ENCODE measurements around the gene NTPCR.

The NTPCR gene

DNA sequence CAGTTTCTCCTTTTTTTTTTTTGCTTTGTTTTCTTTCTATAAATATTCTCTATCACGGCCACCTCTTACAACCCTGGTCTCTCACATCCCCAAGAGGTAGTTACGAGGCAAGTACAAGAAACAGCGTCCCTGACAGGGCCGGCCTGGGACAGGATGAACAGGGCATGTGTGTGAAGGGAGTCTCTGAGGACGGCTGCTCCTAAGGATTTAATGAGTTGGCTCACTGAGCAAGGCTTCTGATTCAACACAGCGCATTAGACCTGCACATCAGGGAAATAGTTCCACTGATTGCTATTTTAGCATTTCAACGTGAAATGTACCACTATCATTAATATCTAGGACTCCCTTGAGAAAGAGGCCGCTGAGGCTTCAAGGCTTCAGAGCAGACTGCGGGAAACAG is 54.0 kb downstream of the NTPCR start:
- no peaks in the 10 kb centered on the region for H3K27me3 ChIP-seq
- no peak for TF ChIP-seq Cebpa-rat (IDR thresholded peaks at IDR 0.05)
- H3K9ac ChIP-seq = no peak overlapping the region
- H3K27ac ChIP-seq = no peak overlapping the region
- H3K36me3 ChIP-seq = peaks cover 0 to 24% (median 6%) of the 10 kb centered on the region in 11 experiments; a peak in 11 of 22 replicates
- peaks cover 0 to 7% (median 0%) of the 10 kb centered on the region in 11 experiments; a peak in 2 of 22 replicates for H3K9me3 ChIP-seq (replicated peaks in 1 of 11)
- H4K20me1 ChIP-seq = no peaks in the 10 kb centered on the region
- no peaks in the 10 kb centered on the region for H3K4me1 ChIP-seq
- H3K4me3 ChIP-seq = no peak overlapping the region
- no peak overlapping the region for H3K4me2 ChIP-seq

DNA sequence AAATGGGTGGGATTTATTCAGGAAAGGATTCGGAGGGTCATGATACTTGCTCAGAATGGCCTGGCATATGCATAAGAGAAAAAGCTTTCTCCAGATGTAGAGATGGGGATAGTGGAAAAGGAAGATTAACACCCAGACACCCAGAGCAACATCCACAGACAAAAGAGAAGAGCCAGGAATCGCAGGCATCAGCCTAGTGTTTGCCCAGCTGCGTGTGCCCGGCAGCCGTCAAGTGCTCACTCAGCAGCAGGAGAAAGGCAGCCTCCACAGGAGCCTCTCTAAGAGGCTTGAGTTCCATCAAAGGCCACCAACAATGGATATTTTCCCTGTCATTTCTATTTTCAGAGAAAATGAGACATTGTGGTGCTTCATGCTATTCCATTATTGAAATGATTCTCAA is 54.7 kb downstream of the NTPCR start:
- Histone ChIP-seq H3K9ac (no peak overlapping the region), H3K36me3 (peaks cover 0 to 17% (median 3%) of the 10 kb centered on the region in 11 experiments; a peak in 10 of 22 replicates), H3K4me2 (no peak overlapping the region), H3K4me1 (no peaks in the 10 kb centered on the region), H4K20me1 (no peaks in the 10 kb centered on the region), H3K27ac (no peak overlapping the region), H3K4me3 (no peak overlapping the region), H3K9me3 (replicated peaks in 1 of 11) (peaks cover 0 to 7% (median 0%) of the 10 kb centered on the region in 11 experiments; a peak in 2 of 22 replicates), H3K27me3 (no peaks in the 10 kb centered on the region)
- no peak for TF ChIP-seq Cebpa-rat (IDR thresholded peaks at IDR 0.05)

DNA sequence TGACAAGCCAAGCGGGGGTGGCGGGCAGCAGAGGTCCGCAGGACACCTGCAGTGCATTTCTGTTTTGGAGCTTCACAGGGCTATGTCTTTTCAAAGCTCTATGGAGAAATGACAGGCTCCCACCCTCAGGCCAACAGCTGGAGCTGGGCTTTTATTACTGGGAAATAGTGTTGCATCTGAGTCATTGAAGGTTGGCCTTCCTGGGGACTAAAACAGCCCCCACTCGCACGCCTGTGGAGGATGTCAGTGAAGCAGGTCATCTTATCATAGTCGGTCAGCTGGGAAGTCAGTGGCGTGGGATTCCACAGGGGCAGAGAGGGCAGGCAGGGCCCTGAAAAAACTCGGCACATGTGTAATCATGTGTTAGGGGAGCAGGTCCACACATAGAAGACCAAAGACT is 55.3 kb downstream of the NTPCR start:
- TF ChIP-seq Cebpa-rat (IDR thresholded peaks at IDR 0.05) = no peak
- H3K27me3 ChIP-seq = no peaks in the 10 kb centered on the region
- H3K9ac ChIP-seq = no peak overlapping the region
- H3K4me1 ChIP-seq = no peaks in the 10 kb centered on the region
- H3K36me3 ChIP-seq = peaks cover 0 to 12% (median 0%) of the 10 kb centered on the region in 11 experiments; a peak in 4 of 22 replicates
- H4K20me1 ChIP-seq = no peaks in the 10 kb centered on the region
- no peak overlapping the region for H3K27ac ChIP-seq
- no peak overlapping the region for H3K4me3 ChIP-seq
- peaks cover 0 to 7% (median 0%) of the 10 kb centered on the region in 11 experiments; a peak in 2 of 22 replicates for H3K9me3 ChIP-seq (replicated peaks in 1 of 11)
- H3K4me2 ChIP-seq = no peak overlapping the region

DNA sequence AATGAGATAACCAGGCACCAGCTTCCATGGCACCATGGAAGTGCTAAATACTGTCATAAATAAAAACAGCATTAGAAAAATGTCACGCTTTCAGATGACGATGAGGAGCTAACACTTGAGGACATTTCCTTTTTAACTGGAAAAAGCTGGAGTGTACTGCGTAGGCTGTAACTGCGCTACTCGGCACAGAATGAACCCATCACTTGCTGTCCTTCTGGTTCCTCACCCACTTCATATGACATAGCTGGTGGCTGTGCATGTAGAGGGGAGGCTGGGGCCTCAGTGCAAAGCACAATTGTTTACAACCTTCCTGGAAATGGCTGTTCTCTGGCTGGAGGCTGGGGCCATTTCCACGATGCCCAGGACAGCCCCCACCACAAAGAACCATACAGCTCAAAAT is 55.7 kb downstream of the NTPCR start:
- H3K9ac ChIP-seq = no peak overlapping the region
- no peaks in the 10 kb centered on the region for H4K20me1 ChIP-seq
- H3K4me1 ChIP-seq = no peaks in the 10 kb centered on the region
- no peaks in the 10 kb centered on the region for H3K27me3 ChIP-seq
- no peak overlapping the region for H3K27ac ChIP-seq
- peaks cover 0 to 7% (median 0%) of the 10 kb centered on the region in 11 experiments; a peak in 2 of 22 replicates for H3K9me3 ChIP-seq (replicated peaks in 1 of 11)
- TF ChIP-seq Cebpa-rat (IDR thresholded peaks at IDR 0.05) = no peak
- H3K4me2 ChIP-seq = no peak overlapping the region
- H3K4me3 ChIP-seq = no peak overlapping the region
- H3K36me3 ChIP-seq = 0 out of 22 replicates have a peak, but pooled peaks cover 0 to 8% (median 0%) of the 10 kb centered on the region in 11 experiments

DNA sequence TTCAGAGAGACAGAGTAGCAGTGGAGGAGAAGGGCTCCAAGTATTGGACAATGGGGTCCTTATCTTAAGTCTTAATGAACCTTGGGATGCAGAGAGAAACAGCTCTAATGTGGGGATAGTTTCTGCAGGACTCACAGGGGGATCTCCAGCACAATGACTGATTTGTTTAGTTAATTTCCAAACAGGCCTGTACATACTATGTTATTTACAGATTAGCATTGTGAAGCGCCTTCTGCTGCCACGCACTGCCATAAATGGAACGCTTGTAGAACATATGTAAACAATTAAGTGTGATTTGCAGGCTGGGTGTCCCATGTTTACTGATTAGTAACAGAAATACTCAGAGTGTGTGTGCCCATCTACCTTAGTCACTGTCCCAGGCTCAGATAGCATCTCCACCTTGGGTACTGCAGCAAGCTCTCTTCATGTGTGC is 56.1 kb downstream of the NTPCR start:
- 0 out of 22 replicates have a peak, but pooled peaks cover 0 to 5% (median 0%) of the 10 kb centered on the region in 11 experiments for H3K36me3 ChIP-seq

DNA sequence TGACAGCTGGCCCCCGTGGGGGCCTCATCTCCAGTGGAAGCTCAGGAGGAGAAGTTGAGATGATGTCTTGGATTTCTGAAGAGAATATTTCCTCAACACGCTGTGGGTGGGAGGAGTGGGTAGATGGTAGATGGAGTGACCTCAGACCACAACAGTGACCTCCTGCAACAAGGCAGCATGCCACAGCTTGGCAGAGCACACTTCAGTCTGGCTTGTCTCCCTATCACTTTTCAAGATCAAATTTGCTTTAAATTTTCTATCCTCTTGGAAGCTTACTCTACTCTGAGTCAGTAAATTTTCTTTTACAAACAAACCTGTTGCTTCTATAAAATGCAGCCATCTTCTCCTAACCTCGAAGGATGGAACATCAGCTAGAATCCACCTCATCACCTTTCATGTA is 59.7 kb downstream of the NTPCR start:
- Histone ChIP-seq H3K9ac (no peak overlapping the region), H3K4me2 (no peak overlapping the region), H3K9me3 (replicated peaks in 1 of 11) (no peaks in the 10 kb centered on the region), H3K4me1 (no peaks in the 10 kb centered on the region), H3K27me3 (no peaks in the 10 kb centered on the region), H3K36me3 (peaks cover 0 to 14% (median 0%) of the 10 kb centered on the region in 11 experiments; a peak in 2 of 22 replicates), H4K20me1 (no peaks in the 10 kb centered on the region), H3K4me3 (no peak overlapping the region), H3K27ac (no peak overlapping the region)
- no peak for TF ChIP-seq Cebpa-rat (IDR thresholded peaks at IDR 0.05)

More for the DNA sequence above, 56.1 kb downstream of the NTPCR start:
- H3K9ac ChIP-seq = no peak overlapping the region
- H3K27me3 ChIP-seq = no peaks in the 10 kb centered on the region
- H3K4me3 ChIP-seq = no peak overlapping the region
- H4K20me1 ChIP-seq = no peaks in the 10 kb centered on the region
- H3K4me1 ChIP-seq = no peaks in the 10 kb centered on the region
- no peak overlapping the region for H3K27ac ChIP-seq
- H3K4me2 ChIP-seq = no peak overlapping the region
- TF ChIP-seq Cebpa-rat (IDR thresholded peaks at IDR 0.05) = no peak
- H3K9me3 ChIP-seq (replicated peaks in 1 of 11) = peaks cover 0 to 6% (median 0%) of the 10 kb centered on the region in 11 experiments; a peak in 2 of 22 replicates

DNA sequence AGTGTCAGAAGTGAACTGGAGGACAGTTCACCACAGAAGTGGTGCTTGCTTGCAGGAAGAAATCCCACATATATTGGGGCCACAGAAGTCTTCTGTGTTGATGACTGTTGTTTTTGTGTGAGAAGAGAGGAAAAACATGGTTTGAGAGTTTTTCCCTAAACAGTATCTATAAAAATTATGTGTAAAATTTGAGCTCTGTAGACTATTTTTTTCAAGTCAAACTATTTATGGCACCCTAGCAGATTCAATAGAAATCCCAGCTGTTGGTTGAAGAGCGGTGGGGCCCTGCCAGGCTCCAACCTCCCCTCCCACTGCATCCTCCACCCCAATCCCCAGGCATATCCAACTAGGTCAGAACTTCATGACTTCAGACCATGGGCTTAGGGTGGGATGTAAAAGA is 61.6 kb downstream of the NTPCR start:
- no peaks in the 10 kb centered on the region for H3K9me3 ChIP-seq (replicated peaks in 1 of 11)
- no peak overlapping the region for H3K27ac ChIP-seq
- H3K36me3 ChIP-seq = peaks cover 0 to 14% (median 0%) of the 10 kb centered on the region in 11 experiments; a peak in 2 of 22 replicates
- H3K4me1 ChIP-seq = no peaks in the 10 kb centered on the region
- H3K27me3 ChIP-seq = no peaks in the 10 kb centered on the region
- H3K4me3 ChIP-seq = no peak overlapping the region
- H3K4me2 ChIP-seq = no peak overlapping the region
- no peaks in the 10 kb centered on the region for H4K20me1 ChIP-seq
- no peak for TF ChIP-seq Cebpa-rat (IDR thresholded peaks at IDR 0.05)
- no peak overlapping the region for H3K9ac ChIP-seq

DNA sequence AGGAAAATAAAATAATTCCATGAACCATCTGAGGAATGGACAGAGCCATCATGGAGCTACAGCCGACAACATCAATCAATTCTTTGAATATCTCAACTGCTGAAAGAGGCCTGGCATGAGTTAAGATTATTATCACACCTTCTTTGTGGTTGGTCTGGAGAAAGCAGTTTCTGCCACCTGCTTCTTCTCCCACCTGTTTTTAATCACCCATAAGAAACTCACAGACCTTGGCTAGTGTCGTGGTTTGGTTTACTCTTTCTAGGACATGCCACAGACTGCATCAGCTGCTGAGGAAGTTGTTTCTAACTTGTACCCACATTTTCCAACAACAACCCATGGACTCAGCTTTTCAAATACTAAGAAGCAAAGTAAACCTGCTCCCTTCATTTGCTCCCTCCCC is 65.6 kb downstream of the NTPCR start:
- Histone ChIP-seq H3K4me1 (peaks cover 9 to 21% (median 15%) of the 10 kb centered on the region in 10 experiments), H4K20me1 (no peaks in the 10 kb centered on the region), H3K36me3 (peaks cover 0 to 14% (median 0%) of the 10 kb centered on the region in 11 experiments; a peak in 2 of 22 replicates), H3K27ac (no peak overlapping the region), H3K27me3 (no peaks in the 10 kb centered on the region), H3K9me3 (replicated peaks in 1 of 11) (no peaks in the 10 kb centered on the region), H3K4me3 (no peak overlapping the region), H3K4me2 (no peak overlapping the region), H3K9ac (no peak overlapping the region)
- no peak for TF ChIP-seq Cebpa-rat (IDR thresholded peaks at IDR 0.05)

DNA sequence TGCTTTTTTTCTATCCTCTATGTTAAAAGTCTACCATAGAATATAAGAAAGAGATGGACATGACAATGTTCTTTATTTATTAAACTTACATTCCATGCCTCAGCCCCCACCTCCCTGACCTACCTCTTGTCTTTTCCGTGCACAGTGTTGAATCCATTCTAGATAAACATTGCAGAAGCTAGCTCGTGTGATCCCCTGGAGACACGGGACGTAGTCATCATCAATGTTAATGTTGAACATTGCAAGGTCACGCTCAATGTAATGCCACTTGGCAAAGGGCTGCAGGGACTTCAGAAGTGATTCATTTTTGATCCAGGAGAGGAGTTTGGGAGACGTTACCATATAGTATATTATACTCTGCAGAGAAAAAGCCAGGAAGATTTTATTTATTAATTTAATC is 66.4 kb downstream of the NTPCR start:
- Histone ChIP-seq H4K20me1 (no peaks in the 10 kb centered on the region), H3K4me3 (no peak overlapping the region), H3K4me1 (peaks cover 10 to 27% (median 19%) of the 10 kb centered on the region in 10 experiments), H3K27me3 (no peaks in the 10 kb centered on the region), H3K9ac (no peak overlapping the region), H3K27ac (no peak overlapping the region), H3K4me2 (no peak overlapping the region), H3K36me3 (peaks cover 0 to 14% (median 0%) of the 10 kb centered on the region in 11 experiments; a peak in 2 of 22 replicates), H3K9me3 (replicated peaks in 1 of 11) (no peaks in the 10 kb centered on the region)
- no peak for TF ChIP-seq Cebpa-rat (IDR thresholded peaks at IDR 0.05)

DNA sequence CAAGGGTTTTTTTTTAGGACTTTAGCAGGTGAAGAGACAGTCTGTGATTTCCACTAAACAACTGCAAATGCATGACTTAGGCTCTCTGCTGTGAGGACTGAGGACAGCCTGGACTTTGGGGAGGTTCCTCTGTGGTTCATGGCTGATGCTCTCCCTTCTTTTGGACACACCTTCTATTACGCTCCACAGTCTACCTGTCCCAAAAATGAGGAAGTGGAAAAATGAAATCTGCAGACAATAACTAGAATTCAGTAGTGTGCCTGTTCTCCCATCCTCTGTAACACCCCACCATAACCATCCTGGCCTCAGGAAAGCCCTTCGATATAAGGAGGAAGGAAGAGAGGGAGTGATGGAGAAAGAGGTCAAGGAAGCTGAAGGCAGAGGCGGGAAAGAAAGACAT is 68.7 kb downstream of the NTPCR start:
- peaks cover 0 to 7% (median 0%) of the 10 kb centered on the region in 11 experiments; a peak in 2 of 22 replicates for H3K36me3 ChIP-seq
- no peak for TF ChIP-seq Cebpa-rat (IDR thresholded peaks at IDR 0.05)
- peak overlapping the region in 3 of 11 experiments; percentile 65 to 72 (median 67); a peak in 2 of 22 replicates for H3K4me2 ChIP-seq
- no peaks in the 10 kb centered on the region for H4K20me1 ChIP-seq
- H3K27me3 ChIP-seq = no peaks in the 10 kb centered on the region
- H3K27ac ChIP-seq = no peak overlapping the region
- peaks cover 10 to 27% (median 19%) of the 10 kb centered on the region in 10 experiments for H3K4me1 ChIP-seq
- no peaks in the 10 kb centered on the region for H3K9me3 ChIP-seq (replicated peaks in 1 of 11)
- H3K9ac ChIP-seq = no peak overlapping the region
- no peak overlapping the region for H3K4me3 ChIP-seq
